HG02973 (cell line): Measurements from ENCODE around the gene COA5.
A peak's percentile ranks its signal among the peaks of the same experiment; 100 is the strongest.

Experiments used
- ATAC-seq: cut with Tn5 transposase; IDR thresholded peaks from one replicate; pipeline ENCODE4 v1.9.1; 2021; ENCODE audit warnings: moderate library complexity; ENCODE audit not compliant: unreplicated experiment

Gene COA5

GRCh38 chr2:98572676-98573075 is 35.6 kb downstream of the COA5 start:
- ATAC-seq = no peak

DNA sequence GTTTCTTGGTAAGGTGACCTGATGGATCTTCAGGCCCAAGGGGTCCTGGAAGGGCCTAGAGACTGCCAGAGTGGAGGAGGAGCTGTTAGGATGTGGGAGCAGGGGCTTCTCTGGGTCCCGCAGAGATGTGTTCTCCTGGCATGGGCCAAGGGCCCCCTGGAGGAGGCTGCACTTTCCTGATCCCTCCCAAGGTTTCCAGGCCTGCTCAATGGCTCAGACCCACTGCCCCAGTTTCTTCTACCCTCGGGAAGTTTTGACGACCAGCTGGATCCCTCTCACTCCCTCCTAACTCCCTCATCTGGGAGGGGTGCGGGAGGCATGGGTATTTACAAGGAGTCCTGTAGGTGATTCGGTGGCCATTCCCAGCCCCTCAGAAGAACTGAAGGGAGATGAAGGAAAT is 36.1 kb downstream of the COA5 start:
- no peak for ATAC-seq

GRCh38 chr2:98571796-98572195 is 36.5 kb downstream of the COA5 start:
- ATAC-seq = no peak

DNA sequence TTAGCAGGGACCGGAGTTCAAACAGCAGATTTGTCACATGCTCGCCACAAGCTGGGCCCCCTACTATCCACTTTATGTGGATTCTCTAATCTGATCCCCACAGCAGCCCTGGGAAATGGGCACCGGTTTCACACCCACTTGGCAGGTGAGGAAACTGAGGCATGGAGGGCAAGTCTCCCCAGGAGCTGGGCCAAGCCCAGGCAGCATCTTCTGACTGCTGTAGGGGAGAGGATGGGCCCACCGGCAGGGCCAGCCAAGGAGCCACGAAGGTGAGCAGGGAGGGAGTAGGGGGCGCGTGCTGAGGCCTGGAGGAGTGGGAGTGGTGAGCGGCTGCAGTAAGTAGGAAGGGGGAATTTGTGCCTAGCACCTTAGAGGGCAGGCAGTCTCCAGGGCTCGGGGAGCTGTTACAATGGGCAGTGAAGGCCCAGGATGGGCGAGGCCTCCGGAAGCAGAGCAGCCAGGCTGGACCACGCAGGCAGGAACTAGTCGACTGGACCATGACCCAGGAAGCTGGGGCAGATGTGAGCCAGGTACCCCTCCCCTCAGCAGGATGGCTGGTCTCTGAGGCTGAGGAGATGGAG is 37.1 kb downstream of the COA5 start:
- ATAC-seq = no peak

DNA sequence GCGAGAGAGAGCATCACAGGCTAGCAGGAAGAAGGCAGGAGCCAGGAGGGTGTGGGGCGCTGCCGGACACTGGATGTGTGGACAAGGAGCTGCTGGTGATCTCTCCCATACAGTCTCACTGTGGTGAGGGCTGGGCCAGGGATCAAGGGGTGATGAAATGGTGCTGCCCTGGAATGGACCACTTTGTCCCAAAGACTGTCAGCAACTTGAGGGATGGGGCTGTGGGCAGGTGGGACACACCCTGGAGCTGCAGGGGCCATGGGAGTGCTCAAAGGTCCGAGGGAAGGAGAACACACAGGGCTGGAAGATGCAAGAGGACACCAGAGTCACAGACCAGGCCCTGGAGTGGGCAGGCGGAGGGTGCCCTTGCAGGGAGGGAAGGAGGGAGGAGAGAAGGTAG is 38.0 kb downstream of the COA5 start:
- no peak for ATAC-seq

- no peak for ATAC-seq
These were observed 38.4 kb downstream of the COA5 start for GRCh38 chr2:98569915-98570314.

DNA sequence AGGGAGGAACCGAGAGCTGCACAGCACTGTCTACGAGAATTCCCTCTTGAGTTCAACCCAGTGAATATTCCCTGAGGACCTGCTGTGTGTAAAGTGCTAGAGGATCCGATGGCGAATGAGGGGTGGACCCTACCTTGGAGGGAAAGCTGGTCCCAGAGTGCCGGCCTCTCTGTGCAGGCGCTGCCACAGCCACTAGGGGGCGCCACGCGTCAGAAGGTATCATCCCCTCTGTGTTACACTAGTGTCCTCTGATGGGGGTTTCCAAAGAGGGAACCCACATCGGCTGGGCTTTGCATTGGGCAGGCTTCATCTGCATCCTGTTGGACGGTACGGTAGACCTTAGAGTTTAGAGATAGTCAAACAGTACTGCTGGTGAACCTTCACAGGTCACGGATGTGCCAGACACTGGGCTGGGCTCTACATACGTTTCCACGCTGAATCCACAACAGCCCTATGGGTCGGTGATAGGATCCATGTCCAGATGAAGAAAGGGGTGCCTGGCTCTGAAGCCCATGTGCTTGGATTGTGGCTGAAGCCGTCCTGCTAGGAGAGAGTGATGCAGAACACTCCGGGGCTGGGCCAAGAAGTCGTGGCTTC is 39.0 kb downstream of the COA5 start:
- no peak for ATAC-seq

GRCh38 chr2:98568161-98568956 is 40.0 kb downstream of the COA5 start:
- no peak for ATAC-seq

GRCh38 chr2:98565941-98566340 is 42.4 kb downstream of the COA5 start:
- ATAC-seq = no peak

GRCh38 chr2:98565286-98565860 is 42.9 kb downstream of the COA5 start:
- no peak for ATAC-seq

DNA sequence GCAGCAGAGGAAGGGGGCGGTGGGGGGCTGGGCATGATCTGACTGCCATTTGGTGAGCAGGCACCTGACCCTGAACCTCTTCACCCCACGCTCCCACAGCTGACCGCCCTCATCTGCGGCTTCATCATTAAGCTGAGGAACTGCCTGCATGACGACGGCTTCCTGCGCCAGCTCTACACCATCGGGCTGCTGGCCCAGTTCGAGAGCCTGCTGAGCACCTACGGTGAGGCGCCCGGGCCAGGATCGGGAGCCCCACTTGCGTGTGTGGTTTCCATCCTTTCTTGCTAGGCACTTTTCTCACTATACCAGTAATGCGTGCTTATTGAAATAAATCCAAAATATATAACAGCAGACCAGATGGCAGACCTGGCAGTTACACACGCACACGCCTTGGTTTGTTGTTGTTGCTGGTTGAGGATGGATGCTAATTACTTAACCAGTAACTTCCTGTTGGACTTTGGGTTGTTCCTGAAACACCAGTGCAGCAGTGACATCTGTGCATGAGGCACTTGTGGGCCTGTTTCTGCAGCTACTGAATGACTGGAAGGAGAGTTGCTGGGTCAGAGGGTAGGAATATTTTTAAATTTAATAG is 43.7 kb downstream of the COA5 start:
- ATAC-seq = no peak

- no peak for ATAC-seq
These were observed 44.9 kb downstream of the COA5 start for GRCh38 chr2:98563394-98563793.

DNA sequence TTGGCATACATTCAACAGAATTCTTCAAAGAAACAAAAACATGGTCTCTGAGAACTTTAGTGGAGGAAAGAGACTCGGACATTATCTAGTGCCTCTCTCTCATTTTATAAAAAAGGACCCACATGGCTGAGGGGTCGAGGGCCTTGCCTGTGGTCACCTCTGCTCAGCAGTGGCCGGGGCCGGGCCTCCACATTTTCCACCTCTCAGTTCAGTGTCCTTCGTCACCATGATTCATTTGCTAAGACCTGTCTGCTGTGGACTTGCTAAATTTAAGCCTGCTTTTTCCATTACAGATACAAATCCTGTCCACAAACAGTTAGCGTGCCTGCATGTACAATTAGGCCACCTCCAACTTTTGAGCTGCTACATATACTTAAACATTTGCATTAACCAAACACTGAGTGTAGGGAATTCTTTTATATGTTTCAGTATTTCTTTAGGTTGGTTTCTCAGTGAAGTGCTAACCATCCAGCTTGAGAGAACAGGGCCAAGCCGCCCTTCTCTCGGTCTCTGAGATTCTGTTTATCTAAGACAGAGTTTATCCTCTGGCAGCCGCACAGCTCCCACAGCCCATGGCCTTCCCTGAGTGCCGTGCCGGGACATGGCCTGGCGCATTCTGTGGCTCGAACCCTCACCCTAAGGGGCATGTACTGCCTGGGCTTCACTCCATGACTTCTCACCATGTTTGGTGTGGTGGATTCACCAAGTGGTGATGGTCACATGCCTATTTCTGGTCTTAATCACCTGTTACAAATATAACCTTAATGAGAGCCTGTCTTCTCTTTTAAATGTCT is 46.2 kb downstream of the COA5 start:
- no peak for ATAC-seq

GRCh38 chr2:98561018-98561417 is 47.3 kb downstream of the COA5 start:
- no peak for ATAC-seq

DNA sequence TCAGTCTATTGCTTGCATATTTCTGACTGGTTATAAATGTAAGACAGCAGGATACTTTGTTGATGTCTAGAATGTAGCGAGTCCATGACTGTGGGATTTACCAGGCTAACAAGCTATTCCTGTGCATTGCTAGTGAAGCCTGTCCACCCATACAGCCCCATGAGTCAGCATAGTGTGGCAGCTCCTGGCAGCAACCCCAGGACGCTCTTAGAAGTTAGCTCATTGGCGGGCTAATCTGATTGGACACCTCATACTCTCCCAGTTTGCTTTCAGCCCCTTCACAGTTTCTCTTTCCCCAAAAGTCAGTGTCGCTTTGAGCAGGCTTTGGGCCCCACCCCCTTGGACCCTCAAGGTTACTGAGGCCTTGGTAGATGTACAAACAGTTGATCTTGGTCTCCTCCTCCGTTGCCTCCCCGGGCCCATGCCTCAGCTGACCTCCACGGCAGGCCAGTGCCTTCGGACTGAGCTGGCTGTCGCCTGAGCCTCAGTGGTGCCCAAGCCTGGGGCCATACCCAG is 48.0 kb downstream of the COA5 start:
- ATAC-seq = no peak

DNA sequence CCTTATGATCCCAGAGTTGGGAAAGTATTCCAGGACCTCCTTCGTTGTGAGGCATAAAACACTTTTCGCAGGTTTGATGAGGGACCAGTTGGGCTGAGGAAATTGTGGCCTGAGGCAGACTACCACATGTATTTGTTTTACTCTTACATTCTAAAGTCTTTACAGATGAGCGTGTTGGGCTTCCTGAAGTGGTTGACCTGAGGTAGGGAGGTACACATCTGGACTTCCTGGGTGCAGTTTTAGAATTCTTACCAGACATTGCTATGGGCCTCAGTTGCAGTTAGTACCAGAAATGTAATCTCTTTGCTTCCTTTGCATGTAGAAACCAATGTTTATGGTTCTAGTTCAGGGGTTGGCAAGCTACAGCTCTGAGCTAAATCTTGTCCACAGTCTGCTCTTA is 48.7 kb downstream of the COA5 start:
- ATAC-seq = no peak

DNA sequence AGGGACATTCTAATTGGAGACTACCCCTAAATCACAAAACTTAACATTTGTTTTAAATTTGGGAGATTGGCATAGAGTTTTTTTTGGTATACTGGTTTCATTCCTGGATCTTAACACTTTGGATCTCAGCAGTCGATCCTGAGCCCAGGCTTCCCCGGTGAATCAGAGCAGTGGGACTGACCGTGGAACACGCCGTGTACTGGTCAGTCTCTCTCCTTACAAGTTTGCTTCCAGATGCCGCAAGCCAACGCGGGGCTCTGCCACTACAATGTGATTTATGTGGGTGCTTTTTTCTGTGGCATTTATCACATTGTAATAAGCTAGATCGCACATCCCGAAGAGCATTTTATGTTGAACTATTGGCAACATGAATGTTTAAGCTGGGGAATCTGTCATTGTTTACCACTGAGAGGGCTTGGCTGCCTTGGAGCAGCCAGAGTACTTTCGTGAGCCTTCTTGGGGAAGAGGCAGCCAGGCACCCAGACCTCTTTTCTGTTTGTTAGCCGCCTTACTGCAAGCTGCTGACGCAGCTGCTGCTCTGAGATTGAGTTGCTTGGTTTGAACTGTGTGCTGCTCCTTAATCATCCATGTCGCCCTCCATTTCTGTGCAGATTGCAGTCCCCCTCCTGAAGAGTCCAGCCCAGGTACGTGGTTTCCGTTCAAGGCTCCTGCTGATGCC is 49.3 kb downstream of the COA5 start:
- ATAC-seq = no peak

DNA sequence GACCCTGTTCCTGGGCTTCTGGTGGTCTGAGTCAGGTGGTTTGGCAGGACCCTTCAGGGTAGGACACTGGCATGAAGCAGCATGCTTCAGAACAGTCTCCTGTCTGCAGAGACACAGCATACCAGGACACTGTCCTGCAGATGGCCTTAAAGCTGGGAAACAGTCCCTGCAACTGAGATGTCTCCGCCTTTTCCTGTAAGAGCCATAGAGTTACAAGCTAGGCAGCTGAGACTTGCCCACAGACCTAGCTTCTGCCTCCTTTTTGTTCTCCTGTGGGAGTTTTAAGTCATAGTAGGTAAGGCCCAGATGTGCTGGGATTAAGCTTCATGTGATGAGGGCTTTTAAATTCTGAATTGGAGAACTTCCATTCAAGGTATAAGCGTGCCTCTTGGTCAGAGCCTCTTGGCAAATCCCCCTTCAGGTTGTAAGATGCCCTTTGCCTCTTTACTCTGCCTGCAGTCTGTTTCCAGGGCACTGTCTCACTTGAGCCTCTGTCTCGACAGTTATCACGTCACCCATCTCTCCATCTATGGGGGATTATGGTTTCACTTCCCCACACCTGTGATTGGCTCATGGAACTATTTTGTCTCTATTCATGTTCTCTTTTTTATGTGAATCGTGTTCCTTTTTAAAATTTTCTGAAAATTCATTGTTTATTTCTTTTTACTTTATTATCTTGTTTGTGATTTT is 51.8 kb downstream of the COA5 start:
- peak; percentile 66 for ATAC-seq

DNA sequence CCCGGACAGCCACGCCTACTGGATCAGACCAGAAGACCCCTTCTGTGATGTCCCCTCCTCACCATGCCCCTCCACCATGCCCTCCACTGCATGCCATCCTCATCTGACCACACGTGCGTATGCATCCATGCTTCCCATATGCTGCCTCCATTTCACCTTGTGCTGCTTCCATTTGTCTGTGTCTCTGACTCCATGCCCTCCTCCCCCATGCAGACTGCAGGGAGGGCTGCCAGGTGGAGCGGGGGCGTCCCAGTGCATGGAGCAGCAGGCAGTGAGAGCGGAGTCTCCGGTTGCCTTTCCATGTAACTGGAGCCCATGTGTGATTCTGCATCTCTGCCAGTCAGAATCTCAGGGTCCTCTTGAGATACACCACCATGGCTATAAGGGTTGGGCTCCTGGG is 52.6 kb downstream of the COA5 start:
- ATAC-seq = no peak
